Central memory CD8-positive, alpha-beta T cell (primary cell): ENCODE measurements around the gene MSLN.

Experiments
- ATAC-seq: fragments of 150-1000 bp; cut with Tn5 transposase; replicated peaks from 2 replicates; pipeline ENCODE4 v1.10.0; 2022; ENCODE audit warnings: mild to moderate bottlenecking, moderate FRiP score, moderate number of reproducible peaks; ENCODE audit not compliant: poor library complexity, severe bottlenecking; ENCODE audit errors: extremely low read depth
- DNase-seq, 2 donors: peaks; one replicate each; pipeline ENCODE4 v3.0.0; 2021; ENCODE audit warnings: low spot score in 2 of 2
- H3K27ac Mint-ChIP-seq: one replicate; pipeline ENCODE4 v1.8.0; 2022; ENCODE audit warnings: low read depth, mild to moderate bottlenecking, moderate library complexity, mixed read lengths
- H3K27me3 Mint-ChIP-seq: one replicate; pipeline ENCODE4 v1.8.0; 2022; ENCODE audit warnings: mixed read lengths
- H3K36me3 Mint-ChIP-seq: one replicate; pipeline ENCODE4 v1.8.0; 2022; ENCODE audit warnings: mild to moderate bottlenecking, moderate library complexity, mixed read lengths; ENCODE audit not compliant: insufficient read depth
- H3K4me1 Mint-ChIP-seq: one replicate; pipeline ENCODE4 v1.8.0; 2022; ENCODE audit warnings: mixed read lengths
- H3K4me3 Mint-ChIP-seq: one replicate; pipeline ENCODE4 v1.8.0; 2022; ENCODE audit warnings: mild to moderate bottlenecking, moderate library complexity, mixed read lengths
- H3K9me3 Mint-ChIP-seq: one replicate; pipeline ENCODE4 v1.8.0; 2022; ENCODE audit warnings: mixed read lengths

The MSLN gene

DNA sequence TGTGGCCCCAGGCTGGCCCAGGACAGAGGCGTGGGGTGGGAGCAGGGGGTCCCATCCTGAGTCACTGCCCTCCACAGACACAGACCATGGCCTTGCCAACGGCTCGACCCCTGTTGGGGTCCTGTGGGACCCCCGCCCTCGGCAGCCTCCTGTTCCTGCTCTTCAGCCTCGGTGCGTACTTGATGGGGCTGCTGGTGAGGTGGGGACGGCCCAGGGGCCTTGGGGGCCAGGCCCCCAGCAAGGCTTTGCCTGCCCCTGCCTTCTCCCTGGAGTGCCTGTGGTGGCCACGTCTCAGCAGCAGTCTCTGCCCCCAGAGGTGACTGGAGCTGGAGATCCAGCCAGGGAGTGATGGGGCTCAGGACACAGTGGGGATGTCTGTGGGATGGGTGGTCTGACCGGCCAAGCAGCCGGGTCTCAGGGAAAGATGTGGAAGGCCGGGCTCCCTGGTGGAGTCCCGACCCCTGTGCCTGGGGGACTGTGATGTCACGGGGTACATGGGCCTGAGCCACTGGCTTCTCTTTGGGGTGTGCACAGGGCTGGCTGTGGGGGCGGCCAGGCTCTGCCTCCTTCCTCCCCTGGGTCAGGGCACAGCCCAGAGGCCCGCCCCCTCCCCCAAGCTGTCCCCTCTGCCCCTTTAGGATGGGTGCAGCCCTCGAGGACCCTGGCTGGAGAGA, 2.2 kb downstream of the MSLN start:
- Mint-ChIP-seq H3K27ac (no peak overlapping the region), H3K36me3 (peaks cover 2% of the 10 kb centered on the region), H3K4me1 (no peaks in the 10 kb centered on the region), H3K4me3 (no peak overlapping the region), H3K27me3 (peaks cover 3% of the 10 kb centered on the region), H3K9me3 (no peaks in the 10 kb centered on the region)
- DNase-seq (no peak), ATAC-seq (no peak)

DNA sequence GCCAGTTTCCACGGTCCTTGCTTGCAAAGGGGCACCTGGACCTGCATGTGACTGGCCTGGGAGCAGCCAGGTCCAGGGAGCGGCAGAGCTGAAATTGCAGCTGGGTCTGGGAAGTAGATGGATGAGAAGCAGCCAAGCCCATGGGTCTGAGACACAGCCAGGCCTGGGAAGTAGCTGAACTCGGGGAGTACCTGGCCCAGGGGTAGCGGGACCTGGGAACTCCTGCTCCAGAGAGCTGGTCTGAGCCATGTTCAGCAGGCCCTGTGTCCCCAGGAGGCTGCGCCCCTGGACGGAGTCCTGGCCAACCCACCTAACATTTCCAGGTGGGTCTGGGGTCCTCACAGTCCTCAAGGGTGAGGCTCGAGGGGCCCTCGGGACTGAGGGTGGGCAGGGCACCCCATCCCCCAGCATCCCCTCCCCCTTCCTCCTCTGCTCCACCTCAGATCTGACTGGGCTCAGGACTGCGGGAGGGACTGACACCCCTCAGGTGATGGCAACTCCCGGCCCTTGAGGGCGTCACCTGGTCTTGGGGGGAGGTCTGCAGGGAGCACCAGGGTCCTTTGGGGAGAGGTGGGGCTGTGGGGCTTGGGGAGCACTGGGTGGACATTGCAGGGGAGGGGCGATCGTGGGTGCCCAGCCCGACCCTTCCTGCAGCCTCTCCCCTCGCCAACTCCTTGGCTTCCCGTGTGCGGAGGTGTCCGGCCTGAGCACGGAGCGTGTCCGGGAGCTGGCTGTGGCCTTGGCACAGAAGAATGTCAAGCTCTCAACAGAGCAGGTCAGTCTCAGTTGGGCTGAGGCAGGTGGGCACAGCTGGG, 3.0 kb downstream of the MSLN start:
- peaks cover 2% of the 10 kb centered on the region for H3K36me3 Mint-ChIP-seq
- ATAC-seq, result no peak
- no peak overlapping the region for H3K27ac Mint-ChIP-seq
- no peaks in the 10 kb centered on the region for H3K9me3 Mint-ChIP-seq
- no peak for DNase-seq
- H3K4me3 Mint-ChIP-seq, result no peak overlapping the region
- no peaks in the 10 kb centered on the region for H3K27me3 Mint-ChIP-seq
- no peaks in the 10 kb centered on the region for H3K4me1 Mint-ChIP-seq

DNA sequence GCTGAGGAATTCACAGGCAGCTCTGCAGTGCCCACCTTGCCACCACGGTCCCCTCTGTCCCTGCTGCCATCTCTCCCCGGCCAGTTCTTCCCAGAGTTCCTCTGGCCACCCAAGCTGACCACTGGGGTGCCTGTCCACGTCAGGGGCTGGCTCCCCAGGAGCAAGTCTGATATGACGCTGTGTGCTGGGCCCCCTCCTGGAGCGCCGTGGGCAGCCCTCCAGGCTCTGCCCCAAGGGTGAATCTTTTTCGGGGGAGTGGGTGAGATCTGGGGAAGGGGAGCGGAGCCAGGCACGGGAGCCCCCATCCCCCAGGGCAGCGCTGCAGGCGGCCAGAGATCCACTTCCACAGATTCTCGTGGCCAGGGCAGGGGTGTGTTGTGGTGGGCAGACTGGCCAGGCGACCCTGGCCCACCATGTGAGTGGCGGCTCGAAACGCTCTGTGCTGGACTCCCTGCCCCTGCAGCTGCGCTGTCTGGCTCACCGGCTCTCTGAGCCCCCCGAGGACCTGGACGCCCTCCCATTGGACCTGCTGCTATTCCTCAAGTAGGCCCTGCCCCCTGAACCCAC, 3.7 kb downstream of the MSLN start:
- Mint-ChIP-seq H3K27ac (no peak overlapping the region), H3K4me1 (no peaks in the 10 kb centered on the region), H3K36me3 (peaks cover 2% of the 10 kb centered on the region), H3K27me3 (no peaks in the 10 kb centered on the region), H3K9me3 (no peaks in the 10 kb centered on the region), H3K4me3 (no peak overlapping the region)
- DNase-seq (no peak), ATAC-seq (no peak)

DNA sequence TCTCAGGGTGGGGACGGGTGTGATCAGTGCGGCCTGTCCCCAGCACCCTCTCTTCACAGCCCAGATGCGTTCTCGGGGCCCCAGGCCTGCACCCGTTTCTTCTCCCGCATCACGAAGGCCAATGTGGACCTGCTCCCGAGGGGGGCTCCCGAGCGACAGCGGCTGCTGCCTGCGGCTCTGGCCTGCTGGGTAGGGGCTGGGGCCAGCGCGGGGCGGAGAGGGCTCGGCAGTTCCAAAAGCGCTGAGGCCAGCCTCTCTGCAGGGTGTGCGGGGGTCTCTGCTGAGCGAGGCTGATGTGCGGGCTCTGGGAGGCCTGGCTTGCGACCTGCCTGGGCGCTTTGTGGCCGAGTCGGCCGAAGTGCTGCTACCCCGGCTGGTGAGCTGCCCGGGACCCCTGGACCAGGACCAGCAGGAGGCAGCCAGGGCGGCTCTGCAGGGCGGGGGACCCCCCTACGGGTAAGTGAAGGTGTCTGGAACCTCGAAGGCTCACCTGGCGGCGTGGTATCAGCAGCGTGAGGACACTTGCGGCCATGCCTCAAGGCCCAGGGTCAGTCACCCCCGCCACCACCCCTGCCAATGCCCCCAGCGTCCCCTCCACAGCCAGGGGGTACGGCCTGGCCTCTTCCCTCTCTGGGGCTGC, 4.4 kb downstream of the MSLN start:
- no peaks in the 10 kb centered on the region for H3K4me1 Mint-ChIP-seq
- H3K9me3 Mint-ChIP-seq, result no peaks in the 10 kb centered on the region
- H3K27ac Mint-ChIP-seq, result no peak overlapping the region
- DNase-seq (no peak), ATAC-seq (no peak)
- H3K36me3 Mint-ChIP-seq, result peaks cover 2% of the 10 kb centered on the region
- no peaks in the 10 kb centered on the region for H3K27me3 Mint-ChIP-seq
- no peak overlapping the region for H3K4me3 Mint-ChIP-seq

DNA sequence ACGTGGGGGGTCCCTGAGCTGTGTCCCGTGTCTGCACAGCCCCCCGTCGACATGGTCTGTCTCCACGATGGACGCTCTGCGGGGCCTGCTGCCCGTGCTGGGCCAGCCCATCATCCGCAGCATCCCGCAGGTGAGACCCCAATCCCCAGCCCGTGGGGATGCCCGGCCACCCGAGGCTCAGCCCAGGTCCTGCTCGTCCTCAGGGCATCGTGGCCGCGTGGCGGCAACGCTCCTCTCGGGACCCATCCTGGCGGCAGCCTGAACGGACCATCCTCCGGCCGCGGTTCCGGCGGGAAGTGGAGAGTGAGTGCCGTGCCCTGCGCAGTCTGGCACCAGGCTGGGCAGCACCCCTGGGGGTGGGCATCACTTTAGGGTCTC, 4.9 kb downstream of the MSLN start:
- H3K4me1 Mint-ChIP-seq, result no peaks in the 10 kb centered on the region
- H3K4me3 Mint-ChIP-seq, result no peak overlapping the region
- H3K9me3 Mint-ChIP-seq, result no peaks in the 10 kb centered on the region
- no peaks in the 10 kb centered on the region for H3K27me3 Mint-ChIP-seq
- peaks cover 2% of the 10 kb centered on the region for H3K36me3 Mint-ChIP-seq
- H3K27ac Mint-ChIP-seq, result no peak overlapping the region
- ATAC-seq (no peak), DNase-seq (no peak)

DNA sequence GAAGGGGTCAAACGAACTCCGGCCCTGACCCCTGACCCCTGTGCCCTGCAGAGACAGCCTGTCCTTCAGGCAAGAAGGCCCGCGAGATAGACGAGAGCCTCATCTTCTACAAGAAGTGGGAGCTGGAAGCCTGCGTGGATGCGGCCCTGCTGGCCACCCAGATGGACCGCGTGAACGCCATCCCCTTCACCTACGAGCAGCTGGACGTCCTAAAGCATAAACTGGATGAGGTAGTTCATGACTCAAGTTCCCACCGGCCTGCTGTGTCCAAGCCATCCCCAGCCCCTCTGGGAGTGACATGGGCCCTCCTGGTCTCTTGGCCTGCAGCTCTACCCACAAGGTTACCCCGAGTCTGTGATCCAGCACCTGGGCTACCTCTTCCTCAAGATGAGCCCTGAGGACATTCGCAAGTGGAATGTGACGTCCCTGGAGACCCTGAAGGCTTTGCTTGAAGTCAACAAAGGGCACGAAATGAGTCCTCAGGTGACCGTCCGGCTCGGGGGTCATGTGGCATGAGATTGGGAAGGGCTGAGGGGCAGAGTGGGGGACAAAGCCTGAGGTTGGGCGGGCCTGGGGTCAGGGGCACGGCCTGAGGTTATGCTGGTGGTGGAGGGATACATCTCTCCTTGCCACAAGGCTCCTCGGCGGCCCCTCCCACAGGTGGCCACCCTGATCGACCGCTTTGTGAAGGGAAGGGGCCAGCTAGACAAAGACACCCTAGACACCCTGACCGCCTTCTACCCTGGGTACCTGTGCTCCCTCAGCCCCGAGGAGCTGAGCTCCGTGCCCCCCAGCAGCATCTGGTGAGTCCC, 5.7 kb downstream of the MSLN start:
- no peak for DNase-seq
- no peak overlapping the region for H3K27ac Mint-ChIP-seq
- no peak for ATAC-seq
- no peaks in the 10 kb centered on the region for H3K9me3 Mint-ChIP-seq
- H3K36me3 Mint-ChIP-seq, result peaks cover 2% of the 10 kb centered on the region
- H3K4me1 Mint-ChIP-seq, result no peaks in the 10 kb centered on the region
- H3K27me3 Mint-ChIP-seq, result no peaks in the 10 kb centered on the region
- H3K4me3 Mint-ChIP-seq, result no peak overlapping the region

DNA sequence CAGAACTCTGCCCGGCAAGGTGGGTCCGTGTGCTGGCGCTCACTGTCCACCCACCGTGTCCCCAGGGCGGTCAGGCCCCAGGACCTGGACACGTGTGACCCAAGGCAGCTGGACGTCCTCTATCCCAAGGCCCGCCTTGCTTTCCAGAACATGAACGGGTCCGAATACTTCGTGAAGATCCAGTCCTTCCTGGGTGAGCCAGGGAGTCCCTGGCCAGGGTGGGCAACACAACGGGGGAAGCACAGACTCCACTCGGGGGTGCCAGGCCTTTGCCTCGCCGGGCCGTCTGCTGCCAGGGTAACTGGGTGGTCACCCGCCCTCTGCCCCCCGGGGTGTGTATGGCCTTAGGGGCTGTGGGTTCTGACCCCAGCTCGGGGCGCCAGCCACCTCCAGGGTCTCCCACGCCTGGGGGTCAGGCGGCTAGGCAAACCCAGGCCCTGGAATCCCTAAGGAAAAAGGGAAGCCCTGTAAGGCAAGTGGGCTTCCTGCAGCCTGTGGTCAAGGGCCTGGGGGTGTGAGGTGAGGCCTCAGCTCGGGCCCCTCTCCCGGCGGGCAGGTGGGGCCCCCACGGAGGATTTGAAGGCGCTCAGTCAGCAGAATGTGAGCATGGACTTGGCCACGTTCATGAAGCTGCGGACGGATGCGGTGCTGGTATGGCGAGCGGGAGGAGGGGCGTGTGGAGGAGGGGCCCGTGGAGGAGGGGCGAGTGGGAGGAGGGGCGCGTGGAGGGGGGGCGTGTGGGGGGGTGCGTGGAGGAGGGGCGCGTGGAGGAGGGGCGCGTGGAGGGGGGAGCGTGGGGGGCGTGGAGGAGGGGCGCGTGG, 6.5 kb downstream of the MSLN start:
- H3K4me1 Mint-ChIP-seq, result no peaks in the 10 kb centered on the region
- DNase-seq, result no peak
- no peak for ATAC-seq
- H3K27me3 Mint-ChIP-seq, result no peaks in the 10 kb centered on the region
- H3K4me3 Mint-ChIP-seq, result no peak overlapping the region
- no peak overlapping the region for H3K27ac Mint-ChIP-seq
- H3K9me3 Mint-ChIP-seq, result no peaks in the 10 kb centered on the region
- peaks cover 2% of the 10 kb centered on the region for H3K36me3 Mint-ChIP-seq

DNA sequence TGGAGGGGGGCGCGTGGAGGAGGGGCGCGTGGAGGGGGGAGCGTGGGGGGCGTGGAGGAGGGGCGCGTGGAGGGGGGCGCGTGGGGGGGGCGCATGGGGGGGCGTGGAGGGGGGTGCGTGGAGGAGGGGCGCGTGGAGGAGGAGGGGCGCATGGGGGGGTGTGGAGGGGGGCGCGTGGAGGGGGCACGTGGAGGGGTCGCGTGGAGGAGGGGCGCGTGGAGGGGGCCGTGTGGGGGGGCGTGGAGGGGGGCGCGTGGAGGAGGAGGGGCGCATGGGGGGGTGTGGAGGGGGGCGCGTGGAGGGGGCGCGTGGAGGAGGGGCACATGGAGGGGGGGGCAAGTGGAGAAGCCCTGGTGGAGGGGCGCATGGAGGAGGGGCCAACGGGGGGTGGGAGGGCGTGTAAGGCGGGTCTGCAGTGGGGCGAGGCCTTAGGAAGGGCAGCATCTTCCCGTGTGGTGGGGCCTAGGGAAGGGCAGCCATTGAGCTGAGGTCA, 7.3 kb downstream of the MSLN start:
- DNase-seq (no peak), ATAC-seq (no peak)
- H3K36me3 Mint-ChIP-seq, result peaks cover 2% of the 10 kb centered on the region
- no peaks in the 10 kb centered on the region for H3K9me3 Mint-ChIP-seq
- no peaks in the 10 kb centered on the region for H3K27me3 Mint-ChIP-seq
- no peaks in the 10 kb centered on the region for H3K4me1 Mint-ChIP-seq
- no peak overlapping the region for H3K27ac Mint-ChIP-seq
- H3K4me3 Mint-ChIP-seq, result no peak overlapping the region

DNA sequence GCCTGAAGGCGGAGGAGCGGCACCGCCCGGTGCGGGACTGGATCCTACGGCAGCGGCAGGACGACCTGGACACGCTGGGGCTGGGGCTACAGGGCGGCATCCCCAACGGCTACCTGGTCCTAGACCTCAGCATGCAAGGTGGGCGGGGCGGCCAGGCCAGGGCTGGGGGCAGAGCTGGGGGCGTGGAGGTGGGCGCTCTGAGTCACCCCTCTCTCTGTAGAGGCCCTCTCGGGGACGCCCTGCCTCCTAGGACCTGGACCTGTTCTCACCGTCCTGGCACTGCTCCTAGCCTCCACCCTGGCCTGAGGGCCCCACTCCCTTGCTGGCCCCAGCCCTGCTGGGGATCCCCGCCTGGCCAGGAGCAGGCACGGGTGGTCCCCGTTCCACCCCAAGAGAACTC, 7.9 kb downstream of the MSLN start:
- DNase-seq (no peak), ATAC-seq (no peak)
- H3K27me3 Mint-ChIP-seq, result no peaks in the 10 kb centered on the region
- no peak overlapping the region for H3K4me3 Mint-ChIP-seq
- H3K4me1 Mint-ChIP-seq, result no peaks in the 10 kb centered on the region
- no peaks in the 10 kb centered on the region for H3K9me3 Mint-ChIP-seq
- H3K36me3 Mint-ChIP-seq, result peaks cover 2% of the 10 kb centered on the region
- H3K27ac Mint-ChIP-seq, result no peak overlapping the region

DNA sequence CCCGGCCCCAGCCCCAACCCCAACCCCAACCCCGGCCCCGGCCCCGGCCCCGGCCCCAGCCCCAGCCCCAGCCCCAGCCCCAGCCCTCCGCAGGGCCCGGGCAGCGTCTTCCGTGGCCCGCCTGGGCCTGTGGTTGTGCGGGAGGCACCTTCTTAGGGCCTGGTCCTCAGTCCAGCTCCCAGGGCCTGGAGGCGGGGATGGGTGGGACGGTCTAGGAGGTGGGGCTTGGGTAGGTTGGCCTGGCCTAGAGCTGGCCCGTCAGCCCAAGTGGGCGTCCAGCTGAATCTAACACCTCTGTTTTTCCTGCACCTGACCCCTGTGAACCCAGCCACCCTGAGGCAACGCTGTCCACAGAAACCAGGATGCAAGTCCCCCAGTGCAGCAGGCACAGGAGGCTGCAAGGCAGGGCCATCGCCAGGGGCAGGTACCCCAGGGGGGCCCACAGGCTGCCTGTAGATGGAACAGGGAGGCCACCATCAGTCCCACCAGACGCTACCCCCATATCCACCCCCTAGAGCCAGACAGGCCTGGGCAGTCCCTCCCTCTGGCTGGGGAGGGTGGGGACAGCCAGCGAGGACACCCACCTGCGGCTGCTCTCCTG, 8.8 kb downstream of the MSLN start:
- Mint-ChIP-seq H3K4me1 (no peaks in the 10 kb centered on the region), H3K27ac (no peak overlapping the region), H3K9me3 (no peaks in the 10 kb centered on the region), H3K4me3 (no peak overlapping the region), H3K27me3 (no peaks in the 10 kb centered on the region), H3K36me3 (no peaks in the 10 kb centered on the region)
- ATAC-seq (no peak), DNase-seq (no peak)

DNA sequence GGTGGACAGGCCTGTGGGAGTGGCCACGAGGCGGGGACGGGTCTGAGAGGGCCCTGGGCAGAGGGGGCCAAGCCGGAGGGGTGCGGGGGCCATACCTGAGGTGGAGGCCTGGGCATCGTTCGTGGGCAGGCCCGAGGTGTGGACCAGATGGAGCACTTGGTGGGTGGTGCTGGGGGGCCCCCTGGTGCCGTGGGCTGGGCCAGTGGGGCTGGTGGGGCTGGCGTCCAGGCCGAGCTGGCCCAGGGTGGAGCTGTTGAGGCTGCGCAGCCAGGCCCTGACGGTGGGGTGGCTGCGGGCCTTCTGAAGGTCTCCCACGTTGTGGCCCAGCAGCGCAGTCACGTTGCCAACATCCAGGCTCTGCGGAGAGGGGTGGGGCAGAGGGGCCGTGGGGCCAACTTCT, 9.4 kb downstream of the MSLN start:
- H3K27ac Mint-ChIP-seq, result no peak overlapping the region
- no peaks in the 10 kb centered on the region for H3K36me3 Mint-ChIP-seq
- ATAC-seq (no peak), DNase-seq (no peak)
- H3K9me3 Mint-ChIP-seq, result no peaks in the 10 kb centered on the region
- no peaks in the 10 kb centered on the region for H3K27me3 Mint-ChIP-seq
- H3K4me1 Mint-ChIP-seq, result no peaks in the 10 kb centered on the region
- no peak overlapping the region for H3K4me3 Mint-ChIP-seq
